GM19351 (cell line): ENCODE measurements around the gene FAM131C.
"Not testable (repeated sequence)": the region's sequence is repeated elsewhere in the genome, so short reads cannot be mapped to it uniquely, and the experiment has no call there.

Experiments
- ATAC-seq: cut with Tn5 transposase; IDR thresholded peaks from one replicate; pipeline ENCODE4 v1.9.1; 2021; ENCODE audit warnings: mild to moderate bottlenecking, moderate library complexity; ENCODE audit not compliant: unreplicated experiment

FAM131C gene

DNA sequence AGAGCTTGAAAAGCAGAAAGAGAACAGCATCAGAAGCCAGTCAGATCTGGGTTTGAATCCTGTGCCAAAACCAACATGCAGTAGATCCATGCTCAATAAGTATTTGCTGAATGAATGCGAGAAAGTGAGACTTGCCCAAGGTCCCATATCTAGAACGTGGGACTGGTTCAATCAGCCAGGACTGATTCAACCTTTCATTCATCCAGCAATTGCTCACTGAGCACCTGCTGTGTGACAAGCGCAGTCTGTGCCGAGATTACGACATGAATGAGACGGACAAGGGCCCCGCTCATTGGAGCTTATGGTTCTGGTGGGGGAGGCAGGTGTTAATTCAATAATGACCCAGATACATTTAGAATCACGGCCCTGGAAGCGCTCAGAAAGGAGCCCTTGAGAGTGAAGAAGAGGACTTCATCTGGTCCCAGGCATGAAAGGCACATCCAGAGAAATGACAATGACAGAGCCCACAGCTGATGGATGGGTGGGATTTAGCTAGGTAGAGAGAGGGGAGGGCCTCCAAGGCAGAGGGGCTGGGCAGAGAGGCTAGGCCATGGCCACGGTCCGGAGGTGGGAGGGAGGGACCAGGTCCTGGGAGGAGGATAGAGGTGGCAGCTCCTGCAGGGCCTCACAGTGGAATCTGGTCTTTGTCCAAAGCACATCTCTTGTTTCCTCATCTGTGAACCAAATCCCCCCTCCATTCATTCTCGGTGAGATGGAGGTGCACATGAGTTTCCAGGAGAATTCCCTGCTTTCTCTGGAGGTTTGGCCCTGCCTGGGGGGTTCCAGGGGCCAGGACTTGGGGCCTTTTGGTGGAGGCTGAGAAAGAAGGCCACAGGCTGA lies 4.2 kb upstream of the FAM131C start:
- ATAC-seq, result no peak

DNA sequence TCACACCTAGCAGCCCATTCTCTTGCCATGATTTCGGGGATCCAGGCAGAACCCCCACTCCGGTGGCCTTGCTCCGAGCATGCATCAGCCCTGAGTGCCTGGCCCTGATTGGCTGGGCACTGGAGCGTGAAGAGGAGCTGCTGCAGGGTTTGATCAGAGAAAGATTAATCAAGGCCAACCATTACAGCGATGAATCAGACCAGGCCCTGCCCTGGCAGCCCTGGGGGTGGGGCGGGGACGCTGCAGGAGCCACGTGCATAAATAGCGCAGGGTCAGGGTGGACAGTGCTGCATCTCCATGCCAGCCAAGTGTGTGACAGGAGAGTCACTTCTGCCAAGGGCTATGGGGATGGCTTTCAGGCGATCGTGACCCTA lies 3.4 kb upstream of the FAM131C start:
- no peak for ATAC-seq

DNA sequence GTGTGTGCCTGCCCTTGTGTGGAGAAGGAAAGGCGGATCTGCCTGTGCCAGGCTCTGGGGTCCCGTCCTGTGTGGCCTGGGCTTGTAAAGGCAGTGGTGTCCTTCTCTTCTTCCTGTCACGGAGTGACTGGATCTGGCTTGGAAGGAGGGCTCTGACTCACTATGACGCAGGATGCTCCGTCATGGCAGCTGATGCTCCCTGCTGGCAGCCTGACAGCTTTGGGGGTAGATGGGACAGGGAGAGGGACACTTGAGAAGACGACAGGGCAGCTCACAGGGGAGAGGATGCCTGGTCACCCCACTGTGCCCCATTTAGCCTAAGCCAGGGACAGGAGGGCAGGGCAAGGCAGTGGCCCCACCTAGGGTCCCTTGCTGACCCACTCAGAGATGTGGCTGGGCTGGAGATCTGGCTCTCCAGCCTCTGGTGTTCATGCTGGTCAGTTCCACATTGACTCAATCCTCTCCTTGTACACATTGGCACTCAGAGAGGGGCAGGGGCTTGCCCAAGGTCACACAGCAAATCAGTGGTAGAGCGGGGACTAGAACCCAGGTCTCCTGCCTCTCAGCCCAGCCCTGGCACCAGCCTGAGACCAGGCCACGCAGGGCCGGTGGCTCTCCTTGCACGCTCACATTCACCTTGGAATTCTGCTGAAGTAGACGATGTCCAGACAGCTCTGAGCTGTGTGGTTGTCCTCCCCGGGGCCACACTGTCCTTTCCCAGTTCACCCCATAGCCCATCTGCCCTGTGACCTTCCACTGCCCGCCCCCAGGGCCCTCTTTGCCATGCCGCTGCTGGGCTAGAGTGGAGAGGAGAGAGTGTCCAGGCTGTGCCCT lies 2.8 kb upstream of the FAM131C start:
- ATAC-seq, result no peak

DNA sequence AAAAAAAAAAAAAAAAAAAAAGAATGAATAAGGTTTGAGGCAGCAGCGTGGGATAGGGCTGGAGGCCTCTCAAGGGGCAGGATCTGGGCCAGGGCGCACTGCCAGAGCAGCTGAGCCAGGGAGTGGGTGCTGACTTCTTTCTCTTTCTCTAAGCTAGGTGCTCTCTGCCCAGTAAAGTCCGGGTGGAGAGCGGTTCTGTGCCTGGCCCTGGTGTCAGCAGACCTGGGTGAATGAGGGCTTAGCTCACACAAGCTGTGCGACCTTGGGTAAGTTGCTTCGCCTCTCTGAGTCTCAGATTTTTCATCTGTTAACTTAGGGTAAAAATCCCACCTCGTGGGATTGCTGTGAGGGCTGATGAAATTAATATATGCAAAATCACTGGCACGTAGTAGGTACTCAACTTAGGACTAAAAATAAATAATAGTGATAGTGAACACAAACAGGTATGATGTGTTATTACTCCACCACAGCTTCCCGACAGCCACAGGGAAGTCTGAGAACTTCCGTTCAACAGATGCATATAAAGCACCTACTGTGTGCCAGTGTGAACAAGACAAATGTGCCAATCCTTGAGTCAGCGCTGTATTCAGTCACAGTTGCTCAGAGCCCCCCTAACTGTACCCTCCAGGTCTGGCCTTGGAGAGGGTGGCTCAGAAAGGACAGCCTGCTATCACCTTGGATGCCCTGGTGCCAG lies 2.0 kb upstream of the FAM131C start:
- ATAC-seq, result no peak

DNA sequence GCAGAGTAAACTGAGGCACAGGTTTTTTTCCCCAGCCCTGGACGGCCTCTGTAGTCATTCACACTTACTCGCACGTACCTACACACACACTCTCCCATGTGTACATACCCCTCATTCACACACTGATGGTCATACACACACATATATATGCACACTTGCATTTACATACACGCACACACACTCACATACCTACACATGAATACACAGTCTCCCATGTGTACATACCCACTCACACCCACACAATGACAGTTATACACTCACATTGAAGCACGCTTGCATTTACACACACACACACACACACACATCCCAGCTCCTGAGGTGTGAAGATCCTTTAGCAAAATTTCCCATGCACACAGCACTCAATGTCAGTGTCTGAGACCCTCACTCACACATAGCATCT lies 766 bp upstream of the FAM131C start:
- no peak for ATAC-seq

DNA sequence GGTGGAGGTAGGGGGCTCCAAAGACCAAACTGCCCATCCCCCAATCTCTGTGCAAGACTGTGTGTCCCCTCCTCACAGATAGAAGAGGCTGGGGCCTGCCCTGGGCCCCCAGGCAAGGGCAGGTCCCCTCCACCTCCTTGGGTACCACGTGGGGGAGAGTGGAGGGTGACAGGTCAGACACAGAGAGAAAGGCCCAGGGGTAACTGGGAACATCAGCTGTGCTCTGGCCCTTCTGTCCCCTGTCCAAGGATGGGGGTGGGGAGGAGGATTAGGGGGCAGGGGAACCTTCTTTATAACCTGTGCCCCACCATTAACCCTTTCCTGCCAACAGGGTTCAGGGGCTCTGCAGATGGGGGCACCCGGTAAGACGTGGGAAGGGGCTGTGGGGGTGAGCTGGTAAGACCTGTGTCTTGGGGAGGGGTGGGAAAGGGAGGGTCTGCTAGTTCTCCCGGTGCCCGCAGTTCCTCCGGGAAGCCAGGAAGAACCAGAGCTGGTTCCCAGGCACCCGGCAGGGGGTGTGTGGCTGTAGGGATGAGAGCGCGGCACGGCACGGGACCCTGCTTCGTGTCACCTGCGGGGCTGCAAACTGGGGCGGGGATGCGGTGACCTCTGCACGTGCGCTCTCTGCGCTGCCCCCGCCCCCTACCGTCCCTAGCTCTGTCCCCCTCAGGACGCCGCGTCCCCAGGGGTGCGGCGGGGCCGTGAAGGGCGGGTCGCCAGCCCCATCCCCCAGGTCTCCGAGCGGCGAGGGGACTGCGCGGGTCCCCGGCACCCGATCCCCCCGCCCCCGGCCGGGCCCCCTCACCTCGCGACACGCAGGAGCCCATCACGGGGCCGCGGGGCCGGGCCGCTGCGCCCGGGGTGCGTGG lies 601 bp downstream of the FAM131C start:
- ATAC-seq, result no peak

DNA sequence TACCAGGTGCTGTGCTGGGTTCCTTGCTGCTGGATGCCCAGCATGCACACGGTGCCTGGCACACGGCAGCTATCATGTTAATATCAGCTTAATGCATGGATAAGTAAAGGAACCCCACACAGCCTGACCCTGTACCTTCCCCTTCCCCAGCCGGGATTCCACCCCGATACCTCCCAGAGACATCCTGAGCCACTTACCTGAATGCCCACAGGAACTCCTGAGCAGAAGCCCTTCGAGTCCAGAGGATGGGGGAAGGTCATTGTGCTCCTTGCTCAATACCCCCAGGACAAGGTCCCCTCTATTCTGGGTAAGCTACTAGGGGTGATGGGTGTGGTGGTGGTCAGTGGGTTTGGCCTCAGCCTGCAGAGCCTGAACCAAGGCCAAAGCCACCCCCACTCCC lies 1.4 kb downstream of the FAM131C start:
- no peak for ATAC-seq

DNA sequence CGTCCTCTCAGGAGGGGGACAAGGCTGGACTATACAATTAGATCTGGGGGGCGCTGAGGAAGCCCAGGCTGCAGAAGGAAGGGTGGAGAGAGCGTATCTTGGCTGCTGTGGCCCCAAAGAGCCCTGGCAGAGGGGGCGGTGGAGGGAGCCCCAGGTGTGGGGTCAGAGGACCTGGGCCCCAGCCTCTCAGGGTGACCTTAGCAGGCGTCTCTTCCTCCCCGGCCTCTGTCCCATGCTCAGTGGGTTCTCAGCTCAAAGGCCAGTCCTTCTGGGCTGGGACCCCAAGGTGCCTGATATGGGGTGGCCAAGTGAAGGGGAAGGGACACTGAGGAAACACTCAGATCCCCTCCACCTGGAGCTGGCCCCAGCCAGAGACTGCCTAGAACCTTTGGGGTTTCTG lies 1.8 kb downstream of the FAM131C start:
- no peak for ATAC-seq

DNA sequence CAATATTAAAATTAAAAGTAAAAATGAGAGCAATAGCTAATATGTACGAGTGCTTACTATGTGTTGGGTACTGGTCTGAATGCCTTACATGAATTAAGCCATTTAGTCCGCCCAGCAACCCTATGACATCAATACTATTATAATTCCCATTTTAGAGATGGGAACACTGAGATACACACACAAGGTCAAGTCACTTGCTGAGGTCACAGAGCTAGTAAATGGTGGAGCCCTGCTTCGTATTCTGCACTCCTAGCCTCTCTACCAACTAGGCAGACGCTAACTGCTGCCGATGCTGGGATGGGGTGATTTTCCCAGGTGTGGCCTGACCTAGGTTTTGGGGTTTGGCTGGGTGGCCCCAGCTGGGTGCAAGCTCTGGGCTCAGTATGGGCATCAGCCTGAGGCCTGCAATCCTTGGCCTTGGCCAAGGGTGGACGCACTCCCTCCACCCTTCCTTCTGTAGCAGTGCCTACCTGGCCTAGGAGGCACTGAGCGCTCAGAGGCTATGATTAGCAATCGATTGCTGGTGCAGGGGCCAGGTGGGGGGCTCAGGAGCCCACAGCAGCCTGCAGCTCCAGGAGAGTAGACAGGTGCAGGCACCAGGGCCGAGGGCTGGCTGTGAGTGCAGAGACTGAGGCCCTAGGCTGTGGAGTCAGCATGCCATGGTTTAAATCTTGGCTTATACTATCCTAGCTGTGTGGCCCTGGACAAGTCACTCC lies 2.7 kb downstream of the FAM131C start:
- no peak for ATAC-seq

DNA sequence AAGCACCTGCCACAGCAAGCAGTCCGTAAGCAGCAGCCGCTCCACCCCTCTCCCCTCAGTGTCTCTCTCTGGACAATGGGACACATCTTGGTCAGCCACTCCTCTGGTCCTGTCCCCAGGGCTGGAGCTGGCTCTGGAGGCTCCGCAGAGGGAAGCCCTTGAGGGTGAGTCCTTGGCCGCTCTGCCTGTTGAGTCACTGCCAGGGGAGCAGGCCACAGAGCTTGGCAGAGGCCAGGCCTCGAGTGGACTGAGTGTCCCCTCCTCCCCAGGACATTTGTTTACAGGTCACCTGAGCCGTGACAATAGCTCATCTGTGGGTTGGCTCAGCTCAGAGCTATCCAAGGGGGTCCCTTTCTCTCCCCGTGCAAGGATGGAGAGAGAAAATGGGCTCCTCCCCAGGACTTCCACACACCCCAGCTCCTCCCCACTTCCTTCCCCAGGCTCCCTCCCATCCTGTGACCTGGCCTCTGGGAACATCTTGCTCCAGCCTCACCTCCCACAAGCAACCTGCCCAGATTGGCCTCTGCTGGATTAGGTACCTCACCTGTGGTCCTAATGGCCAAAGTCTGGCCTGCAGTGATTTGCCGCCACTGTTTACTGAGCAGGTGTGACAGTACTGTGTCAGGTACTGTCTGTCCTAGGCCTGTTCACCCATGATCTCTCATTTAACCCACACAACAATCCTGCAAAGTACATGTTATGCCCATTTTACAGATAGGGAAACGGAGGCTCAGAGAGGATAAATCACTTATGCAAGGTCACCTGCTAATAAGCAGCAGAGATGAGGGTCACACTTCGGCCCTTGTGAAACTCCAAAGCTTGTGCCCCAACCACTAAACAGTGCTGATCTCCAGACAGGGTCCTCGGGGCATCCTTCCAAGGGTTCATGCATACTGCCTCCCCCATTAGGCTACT lies 4.8 kb downstream of the FAM131C start:
- ATAC-seq, result no peak

DNA sequence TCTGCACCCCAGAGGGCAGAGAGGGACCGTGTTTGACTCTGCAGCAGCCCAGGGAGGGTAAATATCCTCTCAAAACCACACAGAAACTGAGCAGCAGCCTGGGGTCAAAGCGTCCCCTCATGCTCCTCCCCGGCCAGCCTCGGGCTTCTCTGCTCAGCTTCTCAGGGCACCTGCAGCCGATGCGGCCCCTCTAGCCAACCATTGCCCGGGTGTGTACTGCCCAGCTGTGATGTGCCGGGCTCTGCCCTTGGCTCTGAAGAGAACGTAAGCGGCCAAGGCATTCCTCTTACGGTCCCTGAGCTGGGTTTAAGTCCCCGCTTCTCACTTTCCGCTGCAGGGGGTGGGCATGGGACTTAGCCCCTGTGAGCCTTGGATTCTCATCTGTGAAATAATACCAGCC lies 5.5 kb downstream of the FAM131C start:
- no peak for ATAC-seq

DNA sequence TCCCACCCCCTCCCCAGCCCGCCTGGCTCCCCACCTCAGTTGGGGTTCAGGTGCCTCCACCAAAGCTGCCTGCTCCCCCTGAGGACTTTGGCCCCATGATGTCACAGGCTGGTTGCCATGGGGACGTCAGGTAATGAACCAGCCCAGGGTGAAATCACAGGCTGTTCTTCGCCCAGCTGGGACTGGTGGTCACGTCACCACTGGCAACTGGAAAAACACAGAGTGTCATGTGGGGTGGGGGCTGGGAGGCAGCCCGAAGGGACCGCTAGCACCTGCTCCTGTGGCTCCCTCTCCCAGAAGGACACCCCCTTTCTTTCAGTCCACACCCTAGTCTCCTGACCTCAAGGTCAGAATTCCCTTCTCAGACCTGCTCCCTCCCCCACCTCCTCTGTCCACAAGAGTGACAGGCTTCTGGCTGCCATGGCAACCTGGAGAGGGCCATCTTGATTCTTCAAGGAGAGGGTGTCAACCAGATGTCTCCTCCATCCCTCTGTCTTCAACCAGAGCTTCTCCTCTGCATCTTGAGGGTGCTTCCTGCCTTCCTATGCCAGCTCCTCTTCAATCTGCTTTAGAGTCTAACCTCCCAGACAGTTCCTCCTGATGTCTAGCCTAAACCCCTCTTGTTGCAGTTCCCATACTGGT lies 6.2 kb downstream of the FAM131C start:
- no peak for ATAC-seq

DNA sequence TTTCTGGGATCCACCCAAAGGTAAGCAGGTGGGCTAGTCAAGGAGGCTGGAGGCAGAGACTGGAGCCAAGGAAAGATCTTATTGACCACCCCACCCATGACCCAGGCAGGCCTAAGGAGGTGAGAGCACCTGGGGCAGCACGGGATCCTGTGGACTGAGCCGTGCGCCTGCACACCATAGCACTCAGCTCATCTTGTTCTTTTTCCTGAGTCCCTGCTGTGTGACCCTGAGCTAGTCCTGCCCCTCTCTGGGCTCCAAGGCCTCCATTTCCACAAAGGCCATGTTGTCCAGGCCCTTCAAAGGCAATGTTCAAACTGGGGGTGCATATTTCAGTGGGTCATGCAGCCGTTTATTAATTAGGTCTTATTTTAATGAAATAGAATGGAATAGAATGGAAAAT lies 7.2 kb downstream of the FAM131C start:
- no peak for ATAC-seq

DNA sequence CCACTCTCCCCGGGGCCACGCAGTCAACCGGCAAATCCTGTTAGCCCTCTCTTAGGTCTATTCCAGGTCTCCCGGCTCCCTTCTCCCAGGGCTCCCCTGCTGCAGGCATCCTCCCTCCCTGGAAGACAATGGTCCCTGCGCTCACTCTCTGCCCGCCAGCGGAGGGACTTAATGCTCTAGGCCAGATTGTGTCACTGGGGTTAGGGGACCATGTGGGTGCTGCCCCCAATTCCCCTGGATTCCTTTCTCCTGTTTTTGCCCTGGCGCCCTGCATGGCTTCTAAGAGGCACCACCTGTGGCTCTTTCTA lies 8.2 kb downstream of the FAM131C start:
- no peak for ATAC-seq

DNA sequence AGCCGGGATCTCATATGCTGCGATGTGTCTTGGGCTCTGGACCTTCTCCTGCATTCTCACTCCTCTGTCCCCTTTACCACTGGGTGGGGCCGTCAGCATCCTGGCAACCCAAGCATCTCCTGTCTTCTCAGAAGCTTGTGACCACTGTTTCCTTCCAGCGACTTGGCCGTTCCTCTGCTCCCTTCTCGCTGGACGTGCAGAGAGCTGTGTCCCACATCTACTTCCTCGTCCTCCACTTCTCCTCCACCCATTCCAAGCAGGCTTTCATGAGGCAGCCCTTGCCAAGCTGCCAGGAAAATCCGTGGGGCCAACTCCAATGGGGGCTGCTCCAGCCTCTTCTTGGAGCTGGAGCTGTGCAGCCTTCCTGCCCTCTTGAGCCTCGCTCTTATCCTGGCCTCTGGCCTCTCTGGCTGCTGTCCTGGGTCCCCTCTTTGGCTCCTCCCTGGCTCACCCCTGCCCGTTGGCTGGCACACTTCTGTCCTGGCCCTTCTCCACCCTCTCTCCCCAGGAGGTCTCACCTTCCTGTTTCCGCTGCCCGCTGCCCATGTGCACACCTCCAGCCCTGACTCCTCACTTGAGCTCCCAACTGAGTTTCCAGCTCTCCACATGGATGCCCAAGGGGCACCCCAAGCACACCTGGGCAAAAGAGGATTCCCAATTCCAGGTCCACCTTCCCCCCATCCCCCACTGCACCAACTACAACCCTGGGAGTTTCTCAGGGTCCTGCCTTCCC lies 8.7 kb downstream of the FAM131C start:
- ATAC-seq, result no peak

DNA sequence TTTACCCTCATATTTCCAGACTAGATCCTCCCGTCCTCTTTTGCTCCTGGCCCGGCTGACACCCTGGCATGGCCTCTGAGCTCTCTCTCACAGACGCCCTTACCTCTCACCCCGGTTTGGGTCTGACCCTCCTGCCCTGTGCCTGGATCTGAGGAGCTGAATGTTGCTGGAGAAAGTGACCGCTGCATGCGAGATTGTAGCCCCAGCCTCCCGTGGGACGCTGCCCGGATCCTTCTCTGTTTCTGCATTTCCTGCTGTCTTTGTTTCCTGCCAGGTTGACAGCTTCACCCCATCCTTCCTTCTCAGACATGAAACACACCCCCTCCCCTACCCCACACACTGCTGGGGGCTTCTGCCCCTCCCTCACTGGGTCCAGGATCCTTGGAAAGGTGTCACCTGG lies 9.5 kb downstream of the FAM131C start:
- no peak for ATAC-seq

DNA sequence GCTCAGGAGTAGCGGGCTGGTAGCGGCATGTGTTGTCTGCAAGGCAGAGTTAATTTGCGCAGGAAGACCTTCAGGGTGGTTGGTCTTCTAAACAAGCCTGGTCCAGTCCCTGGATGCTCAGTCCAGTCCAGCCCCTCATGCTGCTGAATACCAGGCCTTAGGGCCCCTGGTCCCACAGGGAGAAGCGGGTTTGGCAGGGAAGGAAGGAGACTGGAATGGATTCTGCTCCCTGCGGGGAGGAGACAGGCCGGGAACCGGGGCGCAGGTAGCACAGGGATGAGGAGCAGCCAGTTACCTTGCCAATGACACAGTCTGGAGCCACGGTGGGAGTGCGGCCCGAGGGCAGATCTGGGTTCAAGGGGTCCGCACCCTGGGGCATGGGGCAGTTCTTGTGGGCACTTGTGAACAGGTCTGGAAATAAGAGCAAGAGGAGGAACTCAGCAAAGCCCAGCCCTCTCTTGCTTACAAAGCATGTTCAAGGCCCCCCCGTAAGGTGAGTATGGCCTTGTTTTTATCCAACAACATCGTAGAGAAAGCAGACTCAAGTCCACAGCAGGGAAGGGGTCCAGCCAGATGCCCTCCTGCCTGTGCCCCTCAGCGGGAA lies 10.1 kb downstream of the FAM131C start:
- ATAC-seq, result no peak

DNA sequence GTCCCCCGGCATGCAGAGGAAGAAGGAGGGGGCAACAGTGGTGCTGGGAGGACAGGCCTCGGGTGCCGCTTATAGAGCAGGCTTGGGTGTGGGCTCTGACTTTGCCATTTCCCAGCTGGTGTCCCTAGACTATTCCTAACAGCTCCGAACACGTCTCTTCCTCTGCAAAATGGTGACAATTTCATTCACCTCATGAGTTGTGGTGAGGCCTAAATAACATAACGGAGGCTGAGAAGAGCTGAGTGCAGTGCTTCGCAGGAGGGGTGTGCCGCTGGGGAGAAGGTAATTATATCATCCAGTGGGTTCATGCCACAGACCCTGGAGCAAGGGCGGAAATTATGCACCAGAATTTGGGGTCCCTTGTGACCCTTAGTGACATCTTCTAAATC lies 10.8 kb downstream of the FAM131C start:
- ATAC-seq, result not testable (repeated sequence)
